ES-I3 (cell line): ENCODE data around the gene CENPB.
"Not testable (repeated sequence)": the region's sequence is repeated elsewhere in the genome, so short reads cannot be mapped to it uniquely, and the experiment has no call there.

Experiments
- H3K36me3 ChIP-seq: 2 replicates; pipeline ENCODE4 v1.6.1; 2013; ENCODE audit warnings: mild to moderate bottlenecking, low read length, control low read depth, moderate library complexity; ENCODE audit not compliant: insufficient read depth
- H3K4me1 ChIP-seq: 2 replicates; pipeline ENCODE4 v1.6.1; 2013; ENCODE audit warnings: mild to moderate bottlenecking, control low read depth, low read length; ENCODE audit not compliant: insufficient read depth
- H3K9ac ChIP-seq: 2 replicates; pipeline ENCODE4 v1.6.1; 2013; ENCODE audit warnings: low read depth, mild to moderate bottlenecking, low read length, moderate library complexity
- H3K9me3 ChIP-seq: 2 replicates; pipeline ENCODE4 v1.6.1; 2013; ENCODE audit warnings: mild to moderate bottlenecking, low read length, moderate library complexity; ENCODE audit not compliant: control insufficient read depth, insufficient read depth

Gene CENPB, protein sequence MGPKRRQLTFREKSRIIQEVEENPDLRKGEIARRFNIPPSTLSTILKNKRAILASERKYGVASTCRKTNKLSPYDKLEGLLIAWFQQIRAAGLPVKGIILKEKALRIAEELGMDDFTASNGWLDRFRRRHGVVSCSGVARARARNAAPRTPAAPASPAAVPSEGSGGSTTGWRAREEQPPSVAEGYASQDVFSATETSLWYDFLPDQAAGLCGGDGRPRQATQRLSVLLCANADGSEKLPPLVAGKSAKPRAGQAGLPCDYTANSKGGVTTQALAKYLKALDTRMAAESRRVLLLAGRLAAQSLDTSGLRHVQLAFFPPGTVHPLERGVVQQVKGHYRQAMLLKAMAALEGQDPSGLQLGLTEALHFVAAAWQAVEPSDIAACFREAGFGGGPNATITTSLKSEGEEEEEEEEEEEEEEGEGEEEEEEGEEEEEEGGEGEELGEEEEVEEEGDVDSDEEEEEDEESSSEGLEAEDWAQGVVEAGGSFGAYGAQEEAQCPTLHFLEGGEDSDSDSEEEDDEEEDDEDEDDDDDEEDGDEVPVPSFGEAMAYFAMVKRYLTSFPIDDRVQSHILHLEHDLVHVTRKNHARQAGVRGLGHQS

DNA sequence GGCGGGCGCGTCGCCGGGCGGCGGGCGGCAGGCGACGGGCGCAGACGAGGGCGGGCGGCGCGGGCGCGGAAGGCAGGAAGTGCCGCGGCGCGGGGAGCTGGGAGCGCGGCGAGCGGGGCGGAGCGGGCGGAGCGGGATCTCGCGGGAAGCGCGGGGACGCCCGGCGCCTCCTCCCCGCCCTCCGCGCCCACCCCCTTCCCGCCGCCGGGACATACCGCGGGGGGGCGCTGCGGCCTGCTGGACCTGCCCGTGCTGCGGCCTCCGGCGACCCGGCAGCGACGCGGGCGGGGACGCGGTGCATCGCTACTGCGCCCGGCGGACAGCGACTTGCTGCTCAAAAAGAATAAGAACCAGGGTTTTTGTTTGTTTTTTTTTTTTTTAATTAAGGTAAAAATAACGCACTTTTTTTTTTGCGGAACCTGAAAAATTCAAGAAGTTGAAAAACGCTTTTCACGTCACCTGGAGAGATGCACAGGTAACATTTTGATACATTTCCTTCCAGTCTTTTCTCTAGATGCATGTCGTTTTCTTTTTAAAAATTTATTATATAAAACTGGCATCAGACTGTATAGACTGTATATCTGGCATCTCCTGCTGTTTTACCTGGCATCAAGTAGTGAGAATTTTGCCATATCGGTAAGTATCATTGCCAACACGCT, at the start of gene CENPB:
CENPB (minus strand) TSS at position 76 of the 659 bp plus-strand sequence. CDS start 257 bp downstream, outside the sequence.
- Histone ChIP-seq H3K9me3 (no peaks in the 10 kb centered on the region), H3K4me1 (no peaks in the 10 kb centered on the region; the same call in 1 of the 2 replicates), H3K36me3 (no peaks in the 10 kb centered on the region; the same call in 1 of the 2 replicates), H3K9ac (peak within 1 kb of the TSS; percentile 47)

- H3K9ac ChIP-seq = no peak overlapping the region
- H3K4me1 ChIP-seq = no peaks in the 10 kb centered on the region
- no peaks in the 10 kb centered on the region for H3K9me3 ChIP-seq
- H3K36me3 ChIP-seq = no peaks in the 10 kb centered on the region
Measured at GRCh38 chr20:3836132-3836531, 49.6 kb upstream of the CENPB start.

GRCh38 chr20:3829891-3830290, 43.4 kb upstream of the CENPB start:
- H3K36me3 ChIP-seq, H3K9me3 ChIP-seq, H3K9ac ChIP-seq, H3K4me1 ChIP-seq: not testable (repeated sequence)

- Histone ChIP-seq H3K4me1 (no peaks in the 10 kb centered on the region; the same call in 1 of the 2 replicates), H3K36me3 (no peaks in the 10 kb centered on the region), H3K9me3 (no peaks in the 10 kb centered on the region), H3K9ac (no peak overlapping the region)
Measured at GRCh38 chr20:3828798-3829197, 42.3 kb upstream of the CENPB start.

- Histone ChIP-seq H3K4me1 (no peaks in the 10 kb centered on the region; the same call in 1 of the 2 replicates), H3K36me3 (no peaks in the 10 kb centered on the region), H3K9ac (no peak overlapping the region), H3K9me3 (no peaks in the 10 kb centered on the region)
Measured at GRCh38 chr20:3826420-3826819, 39.9 kb upstream of the CENPB start.

DNA sequence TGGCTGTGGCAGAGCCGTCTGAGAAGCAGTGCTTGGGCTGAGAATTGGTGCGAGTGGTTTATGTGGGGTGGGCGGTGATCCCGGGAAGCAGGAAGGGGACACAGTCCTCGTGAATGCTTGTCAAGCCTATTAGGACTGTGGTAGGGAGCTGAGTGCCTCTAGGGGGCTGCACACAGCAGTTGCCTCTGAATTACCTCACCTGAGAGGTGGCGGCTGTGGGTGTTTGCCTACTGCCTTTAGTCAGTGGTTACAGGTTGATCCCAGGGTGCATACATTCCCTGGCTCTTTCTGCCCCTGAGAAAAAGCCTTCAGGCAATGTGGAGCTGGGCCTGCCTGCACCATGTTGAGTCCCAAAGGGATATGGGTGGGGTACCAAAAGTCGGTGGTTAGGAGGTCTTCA, 39.0 kb upstream of the CENPB start:
- Histone ChIP-seq H3K9ac (no peak overlapping the region), H3K9me3 (no peaks in the 10 kb centered on the region), H3K4me1 (no peaks in the 10 kb centered on the region; the same call in 1 of the 2 replicates), H3K36me3 (no peaks in the 10 kb centered on the region)

- no peaks in the 10 kb centered on the region for H3K36me3 ChIP-seq
- H3K9ac ChIP-seq = no peak overlapping the region
- peaks cover 5% of the 10 kb centered on the region for H3K4me1 ChIP-seq
- H3K9me3 ChIP-seq = no peaks in the 10 kb centered on the region
Measured at GRCh38 chr20:3823881-3824280, 37.3 kb upstream of the CENPB start.

- no peaks in the 10 kb centered on the region for H3K9me3 ChIP-seq
- no peaks in the 10 kb centered on the region for H3K36me3 ChIP-seq
- H3K9ac ChIP-seq = no peak overlapping the region
- peaks cover 5% of the 10 kb centered on the region for H3K4me1 ChIP-seq
Measured at GRCh38 chr20:3821996-3822395, 35.5 kb upstream of the CENPB start.

DNA sequence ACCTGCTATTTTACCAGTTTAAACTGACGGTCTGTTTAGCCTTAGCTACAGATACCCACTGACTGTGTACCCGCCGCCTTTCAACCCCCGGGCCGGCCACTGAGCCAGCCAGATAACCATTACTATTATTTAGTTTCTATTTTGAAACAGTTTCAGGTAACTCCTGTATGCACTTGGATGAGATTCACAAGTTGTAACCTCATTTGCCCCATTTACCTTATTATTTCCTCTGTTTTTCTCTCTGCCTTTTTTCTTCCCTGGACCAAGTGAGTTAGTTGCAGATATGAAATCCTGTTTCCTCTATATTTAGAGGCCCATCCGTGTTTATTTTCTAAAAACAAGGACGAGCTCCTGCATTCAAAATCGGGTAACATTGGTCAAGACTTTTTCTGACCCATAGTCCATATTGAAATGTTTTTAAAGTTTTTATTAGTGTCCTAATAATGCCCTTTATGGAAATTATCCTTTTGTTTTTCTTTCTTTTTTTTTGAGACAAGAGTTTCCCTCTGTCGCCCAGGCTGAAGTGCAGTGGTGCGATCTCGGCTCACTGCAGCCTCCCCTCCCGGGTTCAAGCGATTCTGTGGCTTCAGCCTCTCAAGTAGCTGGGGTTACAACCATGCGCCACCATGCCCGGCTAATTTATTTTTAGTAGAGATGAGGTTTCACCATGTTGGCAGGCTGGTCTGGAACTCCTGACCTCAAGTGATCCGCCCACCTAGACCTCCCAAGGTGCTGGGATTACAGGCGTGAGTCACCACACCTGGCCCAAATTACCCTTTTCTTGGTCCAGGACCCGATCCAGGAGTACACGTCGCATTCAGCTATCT, 34.6 kb upstream of the CENPB start:
- Histone ChIP-seq H3K4me1 (peaks cover 10% of the 10 kb centered on the region), H3K9ac (peak overlapping the region; percentile 83), H3K36me3 (no peaks in the 10 kb centered on the region), H3K9me3 (no peaks in the 10 kb centered on the region)

GRCh38 chr20:3820048-3820900, 33.7 kb upstream of the CENPB start, which contains the start of gene AP5S1:
Gene AP5S1, plus strand, starts transcription at chr20:3820547. Its CDS starts 1,571 bp downstream, at chr20:3822118.
- Histone ChIP-seq H3K36me3 (no peaks in the 10 kb centered on the region), H3K4me1 (peaks cover 14% of the 10 kb centered on the region)

GRCh38 chr20:3819411-3820047, 33.0 kb upstream of the CENPB start:
- peak overlapping the region; percentile 83 for H3K9ac ChIP-seq
- peaks cover 14% of the 10 kb centered on the region for H3K4me1 ChIP-seq

More at GRCh38 chr20:3820048-3820900, 33.7 kb upstream of the CENPB start, which contains the start of gene AP5S1:
- Histone ChIP-seq H3K9me3 (no peaks in the 10 kb centered on the region), H3K9ac (peak within 1 kb of the TSS; percentile 83)

GRCh38 chr20:3818155-3819151, 31.9 kb upstream of the CENPB start:
- Histone ChIP-seq H3K36me3 (no peaks in the 10 kb centered on the region), H3K4me1 (peaks cover 14% of the 10 kb centered on the region), H3K9ac (no peak overlapping the region), H3K9me3 (no peaks in the 10 kb centered on the region)

More at GRCh38 chr20:3819411-3820047, 33.0 kb upstream of the CENPB start:
- Histone ChIP-seq H3K36me3 (no peaks in the 10 kb centered on the region), H3K9me3 (no peaks in the 10 kb centered on the region)
